Measurements from ENCODE around the gene CEND1. TPM values are rescaled to one million over a fixed set of nuclear protein-coding genes. Genes with fewer than 3 reads are reported as not detected.

CEND1 gene
- polyA plus RNA-seq, 1 donor from 2014 or later = 11.8 TPM

DNA sequence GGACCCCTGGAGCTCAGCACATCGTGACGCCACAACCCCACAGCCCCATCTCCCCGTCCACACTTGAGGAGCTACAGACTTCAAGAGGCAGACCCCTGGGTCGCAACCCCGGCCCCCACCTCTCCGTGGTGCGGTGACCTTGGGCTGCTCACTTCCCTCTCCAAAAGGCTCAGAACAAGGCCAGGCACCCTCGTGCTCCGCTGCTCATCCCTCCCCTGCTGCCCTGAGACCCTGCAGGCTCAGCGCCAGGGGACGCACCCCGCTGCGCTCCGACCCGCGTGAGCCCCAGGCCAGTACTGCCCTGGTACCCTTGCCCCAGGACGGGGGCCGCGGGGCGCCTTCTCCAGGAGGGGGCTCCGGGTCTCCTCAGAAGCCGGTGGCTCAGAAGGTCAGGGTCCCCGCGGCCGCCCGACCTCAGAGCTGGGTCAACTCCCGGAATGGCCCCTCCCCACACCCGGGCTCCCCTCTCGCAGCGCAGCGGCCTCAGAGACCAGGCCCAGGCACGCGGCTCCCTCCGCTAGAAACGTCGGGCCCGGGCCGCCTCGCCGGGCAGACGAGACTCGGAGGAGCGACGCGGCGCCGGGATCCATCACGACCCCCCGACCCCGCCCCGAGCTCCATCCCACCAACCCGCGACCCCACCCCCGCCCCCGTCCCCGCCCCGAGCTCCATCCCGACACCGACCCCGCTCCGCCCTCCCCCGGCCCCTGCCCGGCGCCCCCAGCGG is 13.2 kb downstream of the CEND1 start:
- H4K20me1 ChIP-seq (ENCODE audit: insufficient read depth) = peaks cover 3% of the 10 kb centered on the region
- H3K4me2 ChIP-seq (ENCODE audit: low read length) = peak overlapping the region; percentile 76
- no peaks in the 10 kb centered on the region for H3K27me3 ChIP-seq (ENCODE audit: insufficient read depth, low read depth, low read length)
- H3K9me2 ChIP-seq (ENCODE audit: insufficient read depth, low read length) = no peaks in the 10 kb centered on the region
- peaks cover 31% of the 10 kb centered on the region for H3K79me2 ChIP-seq (replicated peaks; ENCODE audit: insufficient read depth, low read length)
- H3K36me3 ChIP-seq (ENCODE audit: insufficient read depth, low read length) = no peaks in the 10 kb centered on the region
- peak overlapping the region; percentile 96 for H3K4me3 ChIP-seq (ENCODE audit: low read length)
- peak overlapping the region; percentile 47 for H3K27ac ChIP-seq (ENCODE audit: low read length)
- H3K9me3 ChIP-seq (ENCODE audit: low read length) = no peaks in the 10 kb centered on the region
- H3K9ac ChIP-seq (ENCODE audit: low read length) = peak overlapping the region; percentile 92
- TF ChIP-seq POLR2AphosphoS5 (IDR thresholded peaks at IDR 0.05) = no peak
- TF ChIP-seq EZH2 (IDR thresholded peaks at IDR 0.05; ENCODE audit: borderline replicate concordance, insufficient read depth, low read length, poor library complexity, severe bottlenecking) = no peak
- TF ChIP-seq TAF1 (IDR thresholded peaks at IDR 0.05; ENCODE audit: low read depth) = no peak
- TF ChIP-seq, protein P1, sequence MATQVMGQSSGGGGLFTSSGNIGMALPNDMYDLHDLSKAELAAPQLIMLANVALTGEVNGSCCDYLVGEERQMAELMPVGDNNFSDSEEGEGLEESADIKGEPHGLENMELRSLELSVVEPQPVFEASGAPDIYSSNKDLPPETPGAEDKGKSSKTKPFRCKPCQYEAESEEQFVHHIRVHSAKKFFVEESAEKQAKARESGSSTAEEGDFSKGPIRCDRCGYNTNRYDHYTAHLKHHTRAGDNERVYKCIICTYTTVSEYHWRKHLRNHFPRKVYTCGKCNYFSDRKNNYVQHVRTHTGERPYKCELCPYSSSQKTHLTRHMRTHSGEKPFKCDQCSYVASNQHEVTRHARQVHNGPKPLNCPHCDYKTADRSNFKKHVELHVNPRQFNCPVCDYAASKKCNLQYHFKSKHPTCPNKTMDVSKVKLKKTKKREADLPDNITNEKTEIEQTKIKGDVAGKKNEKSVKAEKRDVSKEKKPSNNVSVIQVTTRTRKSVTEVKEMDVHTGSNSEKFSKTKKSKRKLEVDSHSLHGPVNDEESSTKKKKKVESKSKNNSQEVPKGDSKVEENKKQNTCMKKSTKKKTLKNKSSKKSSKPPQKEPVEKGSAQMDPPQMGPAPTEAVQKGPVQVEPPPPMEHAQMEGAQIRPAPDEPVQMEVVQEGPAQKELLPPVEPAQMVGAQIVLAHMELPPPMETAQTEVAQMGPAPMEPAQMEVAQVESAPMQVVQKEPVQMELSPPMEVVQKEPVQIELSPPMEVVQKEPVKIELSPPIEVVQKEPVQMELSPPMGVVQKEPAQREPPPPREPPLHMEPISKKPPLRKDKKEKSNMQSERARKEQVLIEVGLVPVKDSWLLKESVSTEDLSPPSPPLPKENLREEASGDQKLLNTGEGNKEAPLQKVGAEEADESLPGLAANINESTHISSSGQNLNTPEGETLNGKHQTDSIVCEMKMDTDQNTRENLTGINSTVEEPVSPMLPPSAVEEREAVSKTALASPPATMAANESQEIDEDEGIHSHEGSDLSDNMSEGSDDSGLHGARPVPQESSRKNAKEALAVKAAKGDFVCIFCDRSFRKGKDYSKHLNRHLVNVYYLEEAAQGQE (IDR thresholded peaks at IDR 0.05; ENCODE audit: borderline replicate concordance) = no peak
- TF ChIP-seq RAD21 (conservative IDR thresholded peaks at IDR 0.05) = no peak
- TF ChIP-seq EP300 (conservative IDR thresholded peaks at IDR 0.05; ENCODE audit: poor library complexity, severe bottlenecking) = no peak
- TF ChIP-seq MXI1 (conservative IDR thresholded peaks at IDR 0.05; ENCODE audit: poor library complexity, severe bottlenecking) = no peak
- TF ChIP-seq SMC3 (conservative IDR thresholded peaks at IDR 0.05; ENCODE audit: poor library complexity) = no peak
- TF ChIP-seq, protein P2, sequence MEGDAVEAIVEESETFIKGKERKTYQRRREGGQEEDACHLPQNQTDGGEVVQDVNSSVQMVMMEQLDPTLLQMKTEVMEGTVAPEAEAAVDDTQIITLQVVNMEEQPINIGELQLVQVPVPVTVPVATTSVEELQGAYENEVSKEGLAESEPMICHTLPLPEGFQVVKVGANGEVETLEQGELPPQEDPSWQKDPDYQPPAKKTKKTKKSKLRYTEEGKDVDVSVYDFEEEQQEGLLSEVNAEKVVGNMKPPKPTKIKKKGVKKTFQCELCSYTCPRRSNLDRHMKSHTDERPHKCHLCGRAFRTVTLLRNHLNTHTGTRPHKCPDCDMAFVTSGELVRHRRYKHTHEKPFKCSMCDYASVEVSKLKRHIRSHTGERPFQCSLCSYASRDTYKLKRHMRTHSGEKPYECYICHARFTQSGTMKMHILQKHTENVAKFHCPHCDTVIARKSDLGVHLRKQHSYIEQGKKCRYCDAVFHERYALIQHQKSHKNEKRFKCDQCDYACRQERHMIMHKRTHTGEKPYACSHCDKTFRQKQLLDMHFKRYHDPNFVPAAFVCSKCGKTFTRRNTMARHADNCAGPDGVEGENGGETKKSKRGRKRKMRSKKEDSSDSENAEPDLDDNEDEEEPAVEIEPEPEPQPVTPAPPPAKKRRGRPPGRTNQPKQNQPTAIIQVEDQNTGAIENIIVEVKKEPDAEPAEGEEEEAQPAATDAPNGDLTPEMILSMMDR (IDR thresholded peaks at IDR 0.05; ENCODE audit: poor library complexity, severe bottlenecking) = no peak
- no peaks in the 10 kb centered on the region for H3F3A ChIP-seq (ENCODE audit: insufficient read depth, low read length, poor library complexity, severe bottlenecking)
- H2AFZ ChIP-seq (ENCODE audit: low read depth, low read length) = no peak overlapping the region

DNA sequence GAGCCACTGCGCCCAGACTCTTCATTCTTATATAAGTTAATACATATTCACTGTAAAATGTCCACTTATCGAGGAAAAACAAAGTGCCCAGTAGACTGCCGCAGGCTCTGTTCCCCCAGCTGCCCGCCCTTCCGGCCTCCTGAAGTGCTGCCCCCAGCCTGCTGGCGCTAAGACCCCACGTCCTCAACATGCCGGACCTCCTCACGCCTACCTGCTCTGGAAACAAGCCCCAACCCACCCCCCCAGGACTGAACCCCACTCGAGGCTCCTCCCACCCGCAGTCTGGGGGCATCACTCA is 13.7 kb downstream of the CEND1 start:
- Histone ChIP-seq H3K79me2 (replicated peaks; ENCODE audit: insufficient read depth, low read length) (peaks cover 31% of the 10 kb centered on the region), H3F3A (ENCODE audit: insufficient read depth, low read length, poor library complexity, severe bottlenecking) (no peaks in the 10 kb centered on the region), H3K9me3 (ENCODE audit: low read length) (no peaks in the 10 kb centered on the region), H3K4me2 (ENCODE audit: low read length) (peak overlapping the region; percentile 76), H3K27me3 (ENCODE audit: insufficient read depth, low read depth, low read length) (no peaks in the 10 kb centered on the region), H3K4me3 (ENCODE audit: low read length) (peak overlapping the region; percentile 96), H2AFZ (ENCODE audit: low read depth, low read length) (no peak overlapping the region), H3K27ac (ENCODE audit: low read length) (no peak overlapping the region), H3K9me2 (ENCODE audit: insufficient read depth, low read length) (no peaks in the 10 kb centered on the region), H3K9ac (ENCODE audit: low read length) (peak overlapping the region; percentile 92), H3K36me3 (ENCODE audit: insufficient read depth, low read length) (no peaks in the 10 kb centered on the region), H4K20me1 (ENCODE audit: insufficient read depth) (peaks cover 3% of the 10 kb centered on the region)
- TF ChIP-seq MXI1 (conservative IDR thresholded peaks at IDR 0.05; ENCODE audit: poor library complexity, severe bottlenecking) (no peak), EP300 (conservative IDR thresholded peaks at IDR 0.05; ENCODE audit: poor library complexity, severe bottlenecking) (no peak)
- TF ChIP-seq, protein P2 (IDR thresholded peaks at IDR 0.05; ENCODE audit: poor library complexity, severe bottlenecking) = no peak
